Liver (tissue), 5 donors: Measurements from ENCODE around the gene ADIRF. TPM values are rescaled to one million over a fixed set of nuclear protein-coding genes. Genes with fewer than 3 reads are reported as not detected.

ENCODE experiments used
- polyA plus RNA-seq, 2 donors: library from polyadenylated mRNA; stranded (reverse) in 1 of 2; unstranded in 1 of 2; fragments of 200-250 nt in 1 of 2; fragments of >200 nt in 1 of 2; fragmentation: Nextera tagmentation in 1 of 2; extraction: Ambion mirVana in 1 of 2; gene quantifications; one replicate each; pipeline versions ENCODE4 v1.2.1 to v1.2.3, GENCODE V29; 2013 to 2015
- small RNA-seq: library from RNA; depleted of rRNA; stranded (forward); fragments of <200 nt; gene quantifications from one replicate; pipeline ENCODE3, GENCODE V24; 2014
- total RNA-seq, 2 donors: library from RNA; depleted of rRNA; stranded (reverse); fragments of >200 nt; gene quantifications; one replicate each; pipeline ENCODE4 v1.2.3, GENCODE V29; 2014
- donor health status: healthy.
- donor health status: healthy.
- donor health status: healthy.

ADIRF gene
- total and polyA plus RNA-seq, 4 donors: 0.61 to 96.3 (median 35.8) TPM

Small RNA genes lying within 50 kb of the gene (small RNA-seq; reads per million reads assigned to genes)
- not detected for gene BMS1P3
- not detected for gene FAM25A

Other genes starting within 250 kb of the ADIRF start
- gene BMPR1A, start 211.9 kb upstream of the ADIRF start, total RNA-seq: 10 to 100 TPM; 12.1 to 16.0 TPM
- gene BMPR1A, start 211.9 kb upstream of the ADIRF start, polyA plus RNA-seq: 1 to 10 TPM; 2.2 to 5.7 TPM
- gene MMRN2, start 10.9 kb upstream of the ADIRF start, total RNA-seq: 10 to 100 TPM; 11.0 to 12.1 TPM
- 1 to 10 TPM; 1.7 to 6.2 TPM for gene MMRN2, start 10.9 kb upstream of the ADIRF start, polyA plus RNA-seq
- gene SNCG, start 9.9 kb upstream of the ADIRF start, total RNA-seq: 1 to 10 TPM in 1 of 2 donors, under 1 TPM in 1; 0.84 to 1.2 TPM
- 1 to 10 TPM; 2.1 to 2.6 TPM for gene SNCG, start 9.9 kb upstream of the ADIRF start, polyA plus RNA-seq
- not detected for gene FAM25A, start 51.8 kb downstream of the ADIRF start, total RNA-seq
- gene FAM25A, start 51.8 kb downstream of the ADIRF start, polyA plus RNA-seq: not detected
- gene GLUD1, start 126.4 kb downstream of the ADIRF start, total RNA-seq: 100 to 1,000 TPM; 434 to 601 TPM
- gene GLUD1, start 126.4 kb downstream of the ADIRF start, polyA plus RNA-seq: 100 to 1,000 TPM; 335 to 400 TPM
- gene SHLD2, start 126.7 kb downstream of the ADIRF start, total RNA-seq: 10 to 100 TPM; 11.7 to 39.5 TPM
- gene SHLD2, start 126.7 kb downstream of the ADIRF start, polyA plus RNA-seq: 10 to 100 TPM; 17.4 to 32.3 TPM